Measurements from ENCODE around the gene RFC1.

DNA sequence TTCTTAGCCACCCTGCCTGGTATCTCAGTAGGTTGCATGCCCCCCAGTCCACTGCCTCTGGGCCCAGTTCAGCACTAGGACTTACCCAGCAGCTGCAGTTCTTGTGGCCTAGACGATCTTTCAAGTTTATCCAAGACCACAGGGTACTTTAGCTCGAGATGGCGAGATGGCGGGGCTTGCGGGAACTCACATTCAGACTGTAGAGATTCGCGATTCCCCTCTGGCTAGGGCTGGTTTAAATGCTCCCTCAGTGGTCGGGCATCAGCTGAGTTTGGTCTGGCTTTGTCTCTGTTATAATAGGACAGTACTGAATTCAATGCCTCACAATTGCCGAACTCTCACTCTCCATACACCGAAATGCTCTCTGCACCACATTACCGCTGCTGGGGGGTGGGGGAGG lies 18.4 kb upstream of the RFC1 start:
- TF ChIP-seq GABPA (IDR thresholded peaks at IDR 0.05 in 1 of 2, conservative IDR thresholded peaks at IDR 0.05 in 1 of 2) (no peak), CTCF (IDR thresholded peaks at IDR 0.05; ENCODE audit: low read depth, low read length, missing input control) (no peak), TAF1 (conservative IDR thresholded peaks at IDR 0.05) (no peak), RAD21 (IDR thresholded peaks at IDR 0.05) (no peak), YY1 (IDR thresholded peaks at IDR 0.05) (no peak), HNF4A (conservative IDR thresholded peaks at IDR 0.05) (no peak), JUND (IDR thresholded peaks at IDR 0.05) (no peak)
- TF ChIP-seq, protein P1, sequence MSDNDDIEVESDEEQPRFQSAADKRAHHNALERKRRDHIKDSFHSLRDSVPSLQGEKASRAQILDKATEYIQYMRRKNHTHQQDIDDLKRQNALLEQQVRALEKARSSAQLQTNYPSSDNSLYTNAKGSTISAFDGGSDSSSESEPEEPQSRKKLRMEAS (IDR thresholded peaks at IDR 0.05): no peak
- TF ChIP-seq, protein P2, sequence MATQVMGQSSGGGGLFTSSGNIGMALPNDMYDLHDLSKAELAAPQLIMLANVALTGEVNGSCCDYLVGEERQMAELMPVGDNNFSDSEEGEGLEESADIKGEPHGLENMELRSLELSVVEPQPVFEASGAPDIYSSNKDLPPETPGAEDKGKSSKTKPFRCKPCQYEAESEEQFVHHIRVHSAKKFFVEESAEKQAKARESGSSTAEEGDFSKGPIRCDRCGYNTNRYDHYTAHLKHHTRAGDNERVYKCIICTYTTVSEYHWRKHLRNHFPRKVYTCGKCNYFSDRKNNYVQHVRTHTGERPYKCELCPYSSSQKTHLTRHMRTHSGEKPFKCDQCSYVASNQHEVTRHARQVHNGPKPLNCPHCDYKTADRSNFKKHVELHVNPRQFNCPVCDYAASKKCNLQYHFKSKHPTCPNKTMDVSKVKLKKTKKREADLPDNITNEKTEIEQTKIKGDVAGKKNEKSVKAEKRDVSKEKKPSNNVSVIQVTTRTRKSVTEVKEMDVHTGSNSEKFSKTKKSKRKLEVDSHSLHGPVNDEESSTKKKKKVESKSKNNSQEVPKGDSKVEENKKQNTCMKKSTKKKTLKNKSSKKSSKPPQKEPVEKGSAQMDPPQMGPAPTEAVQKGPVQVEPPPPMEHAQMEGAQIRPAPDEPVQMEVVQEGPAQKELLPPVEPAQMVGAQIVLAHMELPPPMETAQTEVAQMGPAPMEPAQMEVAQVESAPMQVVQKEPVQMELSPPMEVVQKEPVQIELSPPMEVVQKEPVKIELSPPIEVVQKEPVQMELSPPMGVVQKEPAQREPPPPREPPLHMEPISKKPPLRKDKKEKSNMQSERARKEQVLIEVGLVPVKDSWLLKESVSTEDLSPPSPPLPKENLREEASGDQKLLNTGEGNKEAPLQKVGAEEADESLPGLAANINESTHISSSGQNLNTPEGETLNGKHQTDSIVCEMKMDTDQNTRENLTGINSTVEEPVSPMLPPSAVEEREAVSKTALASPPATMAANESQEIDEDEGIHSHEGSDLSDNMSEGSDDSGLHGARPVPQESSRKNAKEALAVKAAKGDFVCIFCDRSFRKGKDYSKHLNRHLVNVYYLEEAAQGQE (IDR thresholded peaks at IDR 0.05): no peak
- TF ChIP-seq, protein P3, sequence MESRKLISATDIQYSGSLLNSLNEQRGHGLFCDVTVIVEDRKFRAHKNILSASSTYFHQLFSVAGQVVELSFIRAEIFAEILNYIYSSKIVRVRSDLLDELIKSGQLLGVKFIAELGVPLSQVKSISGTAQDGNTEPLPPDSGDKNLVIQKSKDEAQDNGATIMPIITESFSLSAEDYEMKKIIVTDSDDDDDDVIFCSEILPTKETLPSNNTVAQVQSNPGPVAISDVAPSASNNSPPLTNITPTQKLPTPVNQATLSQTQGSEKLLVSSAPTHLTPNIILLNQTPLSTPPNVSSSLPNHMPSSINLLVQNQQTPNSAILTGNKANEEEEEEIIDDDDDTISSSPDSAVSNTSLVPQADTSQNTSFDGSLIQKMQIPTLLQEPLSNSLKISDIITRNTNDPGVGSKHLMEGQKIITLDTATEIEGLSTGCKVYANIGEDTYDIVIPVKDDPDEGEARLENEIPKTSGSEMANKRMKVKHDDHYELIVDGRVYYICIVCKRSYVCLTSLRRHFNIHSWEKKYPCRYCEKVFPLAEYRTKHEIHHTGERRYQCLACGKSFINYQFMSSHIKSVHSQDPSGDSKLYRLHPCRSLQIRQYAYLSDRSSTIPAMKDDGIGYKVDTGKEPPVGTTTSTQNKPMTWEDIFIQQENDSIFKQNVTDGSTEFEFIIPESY (IDR thresholded peaks at IDR 0.05): no peak
- TF ChIP-seq, protein P4, sequence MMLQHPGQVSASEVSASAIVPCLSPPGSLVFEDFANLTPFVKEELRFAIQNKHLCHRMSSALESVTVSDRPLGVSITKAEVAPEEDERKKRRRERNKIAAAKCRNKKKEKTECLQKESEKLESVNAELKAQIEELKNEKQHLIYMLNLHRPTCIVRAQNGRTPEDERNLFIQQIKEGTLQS (IDR thresholded peaks at IDR 0.05): no peak

Data from liver (tissue), 3 donors.